Body of pancreas (tissue), 4 donors: ENCODE measurements around the gene GAB1. TPM values are rescaled to one million over a fixed set of nuclear protein-coding genes. Genes with fewer than 3 reads are reported as not detected.

Experiments used
- ATAC-seq: fragments of 150-250 bp; one replicate; pipeline ENCODE4 v1.9.1; 2016
- DNase-seq, 4 donors: peaks; one replicate each; pipeline ENCODE4 v3.0.0-alpha.2; 2019
- H3K27ac ChIP-seq, 4 donors: fragments of 200-600 bp; sonication (generic); 1 replicate in 3 of 4; 2 replicates in 1 of 4; pipeline versions ENCODE4 v1.5.1 to v1.6.1; 2016 to 2019; ENCODE audit warnings: mild to moderate bottlenecking in 1 of 4, mixed read lengths in 1 of 4, moderate library complexity in 1 of 4
- H3K27me3 ChIP-seq, 2 donors: fragments of 200-600 bp; sonication (generic); one replicate each; pipeline ENCODE4 v1.6.0; 2016; ENCODE audit warnings: mild to moderate bottlenecking in 1 of 2
- H3K36me3 ChIP-seq, 2 donors: fragments of 200-600 bp; sonication (generic); replicated peaks in 1 of 2; 2 replicates each; pipeline ENCODE4 v1.5.1; 2016; ENCODE audit warnings: low read depth in 2 of 2; ENCODE audit not compliant: insufficient read depth in 1 of 2
- H3K4me1 ChIP-seq: fragments of 200-600 bp; sonication (generic); one replicate; pipeline ENCODE4 v1.6.0; 2016
- H3K4me3 ChIP-seq, 2 donors: fragments of 200-600 bp; sonication (generic); 1 replicate in 1 of 2; 2 replicates in 1 of 2; pipeline ENCODE4 v1.5.1; 2016 to 2019
- H3K9me3 ChIP-seq, 3 donors: fragments of 200-600 bp; sonication (generic); 1 replicate in 2 of 3; 2 replicates in 1 of 3; pipeline ENCODE4 v1.5.1; 2016
- POLR2A ChIP-seq, 3 donors: fragments of 450-650 bp; IDR thresholded peaks; one replicate each; pipeline ENCODE4 v1.6.1; 2016; ENCODE audit warnings: antibody characterized with exemption in 3 of 3, mild to moderate bottlenecking in 2 of 3
- WGBS, 2 donors: methylation state at CpG; one replicate each; pipeline ENCODE4 v1.1.5; 2017; 5-methylcytosine and 5-hydroxymethylcytosine counted together
- intact Hi-C: fragments of 100-400 bp; cut with DNase I; formaldehyde crosslinking; loops from one replicate; pipeline ENCODE4 v1.15.1; 2023
- total RNA-seq, 2 donors: library from RNA; depleted of rRNA; stranded (reverse); fragments of >200 nt; gene quantifications; one replicate each; pipeline ENCODE4 v1.1.0, GENCODE V29; 2016
- TF ChIP-seq, protein P1 (sequence below), 7 experiments: fragments of 450-650 bp in 4 of 7; fragments of 200-600 bp in 3 of 7; sonication (generic) in 3 of 7; IDR thresholded peaks; one replicate each; pipeline ENCODE4 v1.5.1; 2016 to 2019; ENCODE audit warnings: antibody characterized with exemption in 7 of 7

GAB1 gene
- total RNA-seq, 2 donors from 2014 or later = 13.0 to 26.0 TPM

GRCh38 chr4:143399113-143399949, 62.7 kb downstream of the GAB1 start:
- DNase-seq (no peak), ATAC-seq (peak; percentile 42)
- 59 to 66% methylated on average over 5 of the region's 5 CpGs for WGBS, 2 donors
- peaks cover 6% of the 10 kb centered on the region for H3K4me1 ChIP-seq
- intact Hi-C loops = no loop called here
- TF ChIP-seq, protein P1, sequence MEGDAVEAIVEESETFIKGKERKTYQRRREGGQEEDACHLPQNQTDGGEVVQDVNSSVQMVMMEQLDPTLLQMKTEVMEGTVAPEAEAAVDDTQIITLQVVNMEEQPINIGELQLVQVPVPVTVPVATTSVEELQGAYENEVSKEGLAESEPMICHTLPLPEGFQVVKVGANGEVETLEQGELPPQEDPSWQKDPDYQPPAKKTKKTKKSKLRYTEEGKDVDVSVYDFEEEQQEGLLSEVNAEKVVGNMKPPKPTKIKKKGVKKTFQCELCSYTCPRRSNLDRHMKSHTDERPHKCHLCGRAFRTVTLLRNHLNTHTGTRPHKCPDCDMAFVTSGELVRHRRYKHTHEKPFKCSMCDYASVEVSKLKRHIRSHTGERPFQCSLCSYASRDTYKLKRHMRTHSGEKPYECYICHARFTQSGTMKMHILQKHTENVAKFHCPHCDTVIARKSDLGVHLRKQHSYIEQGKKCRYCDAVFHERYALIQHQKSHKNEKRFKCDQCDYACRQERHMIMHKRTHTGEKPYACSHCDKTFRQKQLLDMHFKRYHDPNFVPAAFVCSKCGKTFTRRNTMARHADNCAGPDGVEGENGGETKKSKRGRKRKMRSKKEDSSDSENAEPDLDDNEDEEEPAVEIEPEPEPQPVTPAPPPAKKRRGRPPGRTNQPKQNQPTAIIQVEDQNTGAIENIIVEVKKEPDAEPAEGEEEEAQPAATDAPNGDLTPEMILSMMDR (IDR thresholded peaks at IDR 0.05) = peak in 6 of 7 experiments; percentile 48 to 67 (median 58)
- no peak for TF ChIP-seq POLR2A (IDR thresholded peaks at IDR 0.05)
- H3K36me3 ChIP-seq = no peaks in the 10 kb centered on the region
- H3K9me3 ChIP-seq = no peaks in the 10 kb centered on the region
- H3K27ac ChIP-seq = peak overlapping the region in 1 of 4 donors; percentile 24
- no peak overlapping the region for H3K4me3 ChIP-seq
- no peaks in the 10 kb centered on the region for H3K27me3 ChIP-seq

GRCh38 chr4:143400082-143400481, 63.4 kb downstream of the GAB1 start:
- WGBS, 2 donors = 86 to 92% methylated on average over 2 of the region's 2 CpGs
- Histone ChIP-seq H3K4me3 (no peak overlapping the region), H3K36me3 (no peaks in the 10 kb centered on the region), H3K27ac (no peak overlapping the region), H3K9me3 (no peaks in the 10 kb centered on the region), H3K4me1 (peaks cover 10% of the 10 kb centered on the region), H3K27me3 (no peaks in the 10 kb centered on the region)
- ATAC-seq = no peak
- no peak for DNase-seq
- TF ChIP-seq, protein P1 (IDR thresholded peaks at IDR 0.05) = no peak
- TF ChIP-seq POLR2A (IDR thresholded peaks at IDR 0.05) = no peak
- intact Hi-C loops = no loop called here

DNA sequence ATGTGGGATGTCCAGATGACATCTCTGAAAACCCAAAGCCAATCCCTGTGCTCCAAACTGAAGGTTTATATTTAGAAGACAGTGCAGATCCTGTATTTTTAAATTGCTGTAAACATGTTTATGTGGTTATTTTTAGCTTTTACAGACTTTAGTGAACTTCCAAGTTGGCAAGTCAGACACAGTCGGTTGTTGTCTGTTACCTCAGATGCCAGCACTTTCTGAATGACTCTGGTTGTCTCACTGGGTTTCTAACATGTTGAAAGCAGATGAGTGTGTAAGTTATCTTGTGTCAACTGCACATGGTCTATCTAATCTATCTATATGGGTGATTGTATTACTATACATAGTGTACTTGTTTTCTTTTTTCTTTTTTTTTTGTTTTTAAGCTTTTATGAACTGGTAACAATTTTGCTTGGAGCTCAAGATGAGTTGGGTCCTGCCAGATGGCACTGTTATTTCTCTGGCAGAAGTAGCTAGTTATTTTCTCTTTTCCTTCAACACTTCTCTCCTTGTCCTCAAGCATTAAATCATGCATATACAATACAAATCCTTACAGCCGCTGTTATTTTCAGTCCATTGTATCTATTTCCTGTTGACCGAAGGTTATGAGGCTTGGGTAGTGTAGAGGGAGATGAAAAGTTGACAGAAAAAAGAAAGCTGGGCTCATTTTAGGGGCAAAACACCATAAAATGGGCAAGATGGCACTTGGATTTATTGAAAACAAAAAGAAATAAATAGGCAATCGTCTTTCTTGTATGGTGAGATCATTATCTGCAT, 66.3 kb downstream of the GAB1 start:
- WGBS, 2 donors = 63 to 73% methylated on average over 4 of the region's 4 CpGs
- no peak for ATAC-seq
- H3K27ac ChIP-seq = no peak overlapping the region

GRCh38 chr4:143403553-143403820, 66.8 kb downstream of the GAB1 start:
- Histone ChIP-seq H3K27me3 (no peaks in the 10 kb centered on the region), H3K9me3 (no peaks in the 10 kb centered on the region), H3K4me1 (peaks cover 23% of the 10 kb centered on the region), H3K36me3 (no peaks in the 10 kb centered on the region), H3K4me3 (no peak overlapping the region), H3K27ac (no peak overlapping the region)
- WGBS, 2 donors = 50 to 65% methylated on average over 4 of the region's 4 CpGs
- TF ChIP-seq POLR2A (IDR thresholded peaks at IDR 0.05) = no peak
- TF ChIP-seq, protein P1 (IDR thresholded peaks at IDR 0.05) = no peak
- DNase-seq = no peak
- intact Hi-C loops = no loop called here
- no peak for ATAC-seq

More for the DNA sequence above, 66.3 kb downstream of the GAB1 start:
- intact Hi-C loops = no loop called here
- Histone ChIP-seq H3K36me3 (no peaks in the 10 kb centered on the region), H3K4me3 (no peak overlapping the region), H3K9me3 (no peaks in the 10 kb centered on the region), H3K27me3 (no peaks in the 10 kb centered on the region), H3K4me1 (peaks cover 23% of the 10 kb centered on the region)
- no peak for TF ChIP-seq POLR2A (IDR thresholded peaks at IDR 0.05)
- TF ChIP-seq, protein P1 (IDR thresholded peaks at IDR 0.05) = no peak
- DNase-seq = no peak
